ENCODE measurements around the gene NCR3LG1. TPM values are rescaled to one million over a fixed set of nuclear protein-coding genes. Genes with fewer than 3 reads are reported as not detected.

NCR3LG1 gene
- total RNA-seq, 4 donors from 2014 or later = 1.5 to 6.1 (median 2.9) TPM

DNA sequence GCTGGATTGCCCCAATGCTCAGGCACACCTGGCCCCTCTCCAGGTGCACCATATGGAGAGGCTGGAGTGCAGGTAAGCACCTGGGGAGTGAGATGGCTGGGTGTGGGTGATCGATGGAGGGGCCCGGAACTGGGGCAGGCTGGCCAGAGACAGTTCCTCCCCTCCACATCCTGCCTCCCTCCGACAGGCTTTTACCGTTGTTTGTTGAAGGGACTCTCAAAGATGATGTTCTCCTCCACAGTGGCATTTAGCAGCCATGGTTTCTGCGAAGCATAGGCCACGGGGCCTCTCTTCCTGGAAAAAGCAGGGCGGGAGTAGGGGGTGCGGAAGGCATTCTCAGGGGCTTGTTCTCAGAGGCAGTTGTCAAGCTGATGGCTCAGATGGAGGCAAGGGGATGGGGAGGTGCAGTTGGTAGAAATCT is 62.7 kb downstream of the NCR3LG1 start:
- DNase-seq = no peak
- Histone ChIP-seq H3K36me3 (no peaks in the 10 kb centered on the region), H3K27me3 (peaks cover 0 to 55% (median 0%) of the 10 kb centered on the region in 4 donors), H3K9me3 (no peaks in the 10 kb centered on the region), H3K4me1 (no peaks in the 10 kb centered on the region), H3K4me3 (no peak overlapping the region), H3K27ac (no peak overlapping the region)
- intact Hi-C loops (cut with DNase I) = no loop called here
- WGBS, 2 donors = 93% methylated on average over 6 of the region's 8 CpGs; no CpG with 5 or more reads in 1 of the 2 donors
- TF ChIP-seq, protein P1, sequence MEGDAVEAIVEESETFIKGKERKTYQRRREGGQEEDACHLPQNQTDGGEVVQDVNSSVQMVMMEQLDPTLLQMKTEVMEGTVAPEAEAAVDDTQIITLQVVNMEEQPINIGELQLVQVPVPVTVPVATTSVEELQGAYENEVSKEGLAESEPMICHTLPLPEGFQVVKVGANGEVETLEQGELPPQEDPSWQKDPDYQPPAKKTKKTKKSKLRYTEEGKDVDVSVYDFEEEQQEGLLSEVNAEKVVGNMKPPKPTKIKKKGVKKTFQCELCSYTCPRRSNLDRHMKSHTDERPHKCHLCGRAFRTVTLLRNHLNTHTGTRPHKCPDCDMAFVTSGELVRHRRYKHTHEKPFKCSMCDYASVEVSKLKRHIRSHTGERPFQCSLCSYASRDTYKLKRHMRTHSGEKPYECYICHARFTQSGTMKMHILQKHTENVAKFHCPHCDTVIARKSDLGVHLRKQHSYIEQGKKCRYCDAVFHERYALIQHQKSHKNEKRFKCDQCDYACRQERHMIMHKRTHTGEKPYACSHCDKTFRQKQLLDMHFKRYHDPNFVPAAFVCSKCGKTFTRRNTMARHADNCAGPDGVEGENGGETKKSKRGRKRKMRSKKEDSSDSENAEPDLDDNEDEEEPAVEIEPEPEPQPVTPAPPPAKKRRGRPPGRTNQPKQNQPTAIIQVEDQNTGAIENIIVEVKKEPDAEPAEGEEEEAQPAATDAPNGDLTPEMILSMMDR (IDR thresholded peaks at IDR 0.05) = no peak
- no peak for TF ChIP-seq POLR2A (IDR thresholded peaks at IDR 0.05)

DNA sequence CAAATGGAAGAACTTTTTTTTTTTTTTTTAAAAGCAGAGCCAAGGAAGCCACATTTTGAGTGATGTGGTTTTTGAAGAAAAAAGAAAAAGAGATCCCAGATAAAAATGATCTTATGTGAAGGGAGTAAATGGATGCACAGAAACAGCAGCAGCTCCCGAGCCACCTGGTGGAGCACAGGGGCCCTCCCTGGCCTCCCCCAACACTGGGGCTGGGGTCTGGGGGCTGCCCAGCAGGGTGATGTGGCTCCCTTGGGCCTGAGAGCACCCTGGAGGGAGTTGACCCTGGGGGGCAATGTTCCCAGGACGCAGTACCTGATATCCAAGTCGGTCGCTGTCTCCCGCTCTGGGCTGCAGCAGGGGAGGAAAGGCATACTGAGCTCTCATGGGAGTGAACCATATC is 63.4 kb downstream of the NCR3LG1 start:
- Histone ChIP-seq H3K27ac (no peak overlapping the region), H3K4me1 (no peaks in the 10 kb centered on the region), H3K36me3 (no peaks in the 10 kb centered on the region), H3K4me3 (no peak overlapping the region), H3K9me3 (no peaks in the 10 kb centered on the region), H3K27me3 (peaks cover 0 to 61% (median 0%) of the 10 kb centered on the region in 4 donors)
- TF ChIP-seq, protein P1 (IDR thresholded peaks at IDR 0.05) = no peak
- TF ChIP-seq POLR2A (IDR thresholded peaks at IDR 0.05) = no peak
- WGBS, 2 donors = 80% methylated on average over 2 of the region's 5 CpGs; no CpG with 5 or more reads in 1 of the 2 donors
- DNase-seq = no peak
- intact Hi-C loops (cut with DNase I) = no loop called here

DNA sequence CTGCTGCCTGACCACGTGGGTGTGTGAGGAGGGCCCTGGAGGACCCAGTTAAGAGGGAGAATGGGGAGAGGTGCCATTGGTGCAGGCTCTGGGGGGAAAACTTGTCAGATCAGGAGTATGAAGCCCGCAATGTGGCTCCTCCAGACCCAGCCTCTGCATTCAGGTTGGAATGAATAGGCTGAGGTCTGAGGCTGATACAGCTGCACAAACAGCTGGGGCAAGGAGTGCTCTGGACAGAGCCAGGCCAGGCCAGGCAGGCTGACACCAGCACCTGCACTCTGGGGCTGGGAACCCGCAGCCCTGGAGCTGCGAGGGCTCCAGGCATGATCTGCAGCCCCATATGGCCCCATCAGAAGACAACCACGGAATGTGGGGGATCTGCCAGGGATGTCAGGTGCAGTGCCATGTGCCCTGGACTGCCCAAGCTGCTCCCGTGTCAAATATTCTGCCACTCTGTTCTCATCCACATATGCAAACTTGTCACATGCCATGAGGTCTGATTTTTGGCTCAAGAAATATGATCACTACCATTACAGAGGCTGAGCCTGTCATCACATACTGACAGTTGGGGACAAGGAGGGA is 64.0 kb downstream of the NCR3LG1 start:
- Histone ChIP-seq H3K36me3 (no peaks in the 10 kb centered on the region), H3K27ac (no peak overlapping the region), H3K4me3 (no peak overlapping the region), H3K4me1 (no peaks in the 10 kb centered on the region), H3K27me3 (peaks cover 0 to 67% (median 0%) of the 10 kb centered on the region in 4 donors), H3K9me3 (no peaks in the 10 kb centered on the region)
- no peak for DNase-seq
- 48 to 63% methylated on average over 2 to 5 of the region's 6 CpGs for WGBS, 2 donors
- intact Hi-C loops (cut with DNase I) = no loop called here
- TF ChIP-seq, protein P1 (IDR thresholded peaks at IDR 0.05) = no peak
- TF ChIP-seq POLR2A (IDR thresholded peaks at IDR 0.05) = no peak

DNA sequence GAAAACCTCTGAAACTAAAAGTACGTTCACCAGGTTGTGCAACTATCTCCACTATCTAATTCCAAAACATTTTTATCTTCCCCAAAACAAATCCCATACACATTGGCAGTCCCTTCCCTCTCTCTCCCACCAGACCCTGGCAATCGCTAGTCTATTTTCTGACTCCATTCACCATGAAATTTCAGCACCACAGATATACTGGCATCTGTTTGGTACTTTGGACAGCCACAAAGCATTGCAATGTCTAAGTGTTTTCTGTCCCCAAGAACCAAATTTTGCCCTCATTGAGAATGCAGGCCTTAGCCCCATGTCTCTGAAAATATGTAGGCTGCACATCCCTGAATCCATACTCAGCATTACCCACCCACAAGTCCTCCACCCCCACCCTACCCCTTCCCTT is 64.9 kb downstream of the NCR3LG1 start:
- Histone ChIP-seq H3K36me3 (no peaks in the 10 kb centered on the region), H3K27ac (no peak overlapping the region), H3K9me3 (no peaks in the 10 kb centered on the region), H3K27me3 (peaks cover 0 to 76% (median 0%) of the 10 kb centered on the region in 4 donors), H3K4me1 (no peaks in the 10 kb centered on the region), H3K4me3 (no peak overlapping the region)
- DNase-seq = no peak
- 47 to 68% methylated on average over 2 of the region's 2 CpGs for WGBS, 2 donors
- TF ChIP-seq, protein P1 (IDR thresholded peaks at IDR 0.05) = no peak
- TF ChIP-seq POLR2A (IDR thresholded peaks at IDR 0.05) = no peak
- intact Hi-C loops (cut with DNase I) = no loop called here

DNA sequence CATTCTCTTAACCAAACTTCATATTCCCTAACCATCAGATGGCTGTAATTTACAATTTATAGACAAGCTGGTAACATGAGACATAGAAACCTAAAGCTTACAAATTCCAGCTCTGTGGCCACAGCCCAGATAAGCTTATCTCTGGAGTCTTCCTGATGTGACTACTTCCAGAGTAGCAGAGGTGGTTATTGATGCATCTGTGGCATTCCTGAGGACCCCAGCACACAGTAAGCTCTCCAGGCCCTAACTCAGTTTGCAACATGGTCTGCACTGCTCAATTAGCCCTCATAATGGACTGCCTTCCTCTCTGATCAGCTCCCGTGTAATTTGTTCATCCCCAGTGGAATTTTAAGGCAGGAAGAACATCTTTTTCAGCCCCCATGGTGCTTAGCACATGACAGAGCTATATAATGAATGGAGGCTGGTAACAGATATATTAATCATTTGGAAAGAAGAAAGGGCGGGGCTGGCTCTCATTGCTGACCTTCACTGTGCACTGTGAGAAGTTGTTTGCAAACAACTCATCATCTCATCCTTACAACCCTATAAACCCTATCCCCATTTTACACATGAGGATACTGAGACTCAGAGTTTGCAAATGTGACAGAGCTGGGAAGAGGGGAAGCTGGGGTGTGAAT is 67.0 kb downstream of the NCR3LG1 start:
- WGBS, 2 donors = 38 to 43% methylated on average over 2 of the region's 2 CpGs
- H3K36me3 ChIP-seq = no peaks in the 10 kb centered on the region
- no peak overlapping the region for H3K27ac ChIP-seq
- H3K4me3 ChIP-seq = no peak overlapping the region
- TF ChIP-seq, protein P1 (IDR thresholded peaks at IDR 0.05) = no peak
- TF ChIP-seq POLR2A (IDR thresholded peaks at IDR 0.05) = no peak
- no peak for DNase-seq
- peaks cover 0 to 82% (median 0%) of the 10 kb centered on the region in 4 donors for H3K27me3 ChIP-seq
- no peaks in the 10 kb centered on the region for H3K9me3 ChIP-seq
- intact Hi-C loops (cut with DNase I) = no loop called here
- no peaks in the 10 kb centered on the region for H3K4me1 ChIP-seq
